GM19395 (cell line): ENCODE measurements around the gene HS2ST1.
"Not testable (repeated sequence)": the region's sequence is repeated elsewhere in the genome, so short reads cannot be mapped to it uniquely, and the experiment has no call there.

ENCODE experiments used
- ATAC-seq: cut with Tn5 transposase; IDR thresholded peaks from one replicate; pipeline ENCODE4 v1.9.1; 2021; ENCODE audit warnings: mild to moderate bottlenecking, moderate library complexity; ENCODE audit not compliant: unreplicated experiment

HS2ST1 gene

DNA sequence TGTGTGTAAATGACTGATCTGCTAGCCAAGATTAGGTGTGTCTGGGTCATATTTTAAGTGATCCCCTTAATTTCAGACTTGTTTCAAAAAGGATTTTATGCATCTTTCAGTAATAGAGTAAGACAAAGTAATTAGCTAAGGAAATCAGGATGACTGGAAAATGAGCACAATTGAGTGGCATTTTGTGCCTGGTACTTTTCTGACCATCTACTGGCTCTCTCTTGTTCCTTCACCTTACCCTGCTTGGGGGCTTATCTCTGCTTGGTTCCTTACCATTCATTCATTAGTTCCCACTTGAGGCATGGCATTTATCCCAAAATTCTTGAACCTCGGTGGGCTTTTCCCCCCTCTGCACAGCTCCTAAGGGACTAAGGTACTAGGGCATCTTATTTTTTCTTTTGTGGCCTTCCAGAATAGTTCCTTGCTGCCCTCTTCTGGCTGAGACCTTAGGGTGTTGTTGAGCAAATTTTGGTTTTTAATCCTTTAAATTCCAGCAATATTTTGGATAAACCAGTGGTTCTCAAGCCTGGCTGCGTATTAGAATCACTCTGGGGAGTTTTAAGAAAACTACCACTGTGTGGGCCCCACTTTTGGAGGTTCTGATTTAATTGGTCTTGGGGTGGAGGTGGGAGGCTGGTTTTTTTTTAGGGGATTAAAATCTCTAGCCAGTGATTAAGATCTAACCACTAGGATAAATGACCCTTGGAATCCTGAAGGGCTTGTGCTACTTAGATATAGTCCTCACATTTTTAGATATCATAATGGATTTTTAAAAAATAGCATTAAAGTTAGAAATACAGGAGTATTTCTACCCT lies 50.8 kb downstream of the HS2ST1 start:
- ATAC-seq = peak; percentile 26

DNA sequence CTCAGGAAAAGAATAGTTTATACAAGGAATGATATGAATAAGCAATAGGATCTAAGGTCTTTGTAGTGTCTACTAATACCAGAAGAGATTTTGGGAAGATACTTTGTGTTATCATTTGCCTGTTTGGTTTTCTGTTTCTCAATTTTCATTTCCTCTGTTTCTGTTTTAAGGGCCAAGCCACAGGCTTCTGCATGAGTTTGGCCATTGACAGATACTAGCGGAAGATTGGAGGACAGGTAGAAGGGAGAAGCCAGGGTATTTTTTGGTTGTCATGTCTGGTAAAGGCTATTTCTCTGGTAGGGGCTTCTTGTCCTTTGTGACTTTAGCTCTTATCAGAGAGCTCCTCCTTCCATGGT lies 51.4 kb downstream of the HS2ST1 start:
- peak; percentile 83 for ATAC-seq

DNA sequence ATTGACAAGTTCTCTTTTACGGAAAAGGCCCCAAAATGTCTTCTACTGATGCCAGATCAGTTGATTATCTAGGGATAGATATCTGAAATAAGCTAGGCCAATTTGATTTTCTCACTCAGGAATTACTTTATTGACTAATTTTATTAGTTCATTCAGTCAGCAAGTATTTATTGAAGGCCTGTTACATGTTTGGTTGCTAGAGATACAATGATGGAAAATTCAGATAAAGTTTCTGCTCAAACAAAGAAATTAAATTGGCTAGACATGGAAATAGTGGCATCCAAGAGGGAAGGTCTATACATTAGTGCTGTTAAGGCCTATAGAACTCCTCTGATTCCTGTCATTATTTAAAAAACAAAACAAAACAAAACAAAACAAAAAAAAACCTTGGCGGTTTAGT lies 56.5 kb downstream of the HS2ST1 start:
- ATAC-seq = no peak

DNA sequence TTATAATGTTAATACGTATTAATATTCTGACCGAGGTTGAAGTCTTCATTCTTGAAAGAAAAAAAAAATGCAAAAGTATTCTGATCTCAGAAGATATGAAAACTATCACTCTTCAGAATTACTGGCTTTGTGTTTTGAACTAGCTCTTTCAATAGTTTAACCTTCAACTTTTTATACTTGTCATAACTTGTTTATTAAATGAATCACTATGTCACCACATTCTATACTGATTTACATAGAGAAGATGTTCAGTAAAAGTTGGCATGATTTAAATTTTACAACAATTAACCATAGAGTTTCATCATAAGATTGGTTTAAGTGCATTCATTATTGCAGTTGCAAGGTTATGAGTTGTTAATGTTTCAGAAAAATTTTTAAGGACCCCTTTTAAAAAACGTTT lies 57.3 kb downstream of the HS2ST1 start:
- no peak for ATAC-seq

DNA sequence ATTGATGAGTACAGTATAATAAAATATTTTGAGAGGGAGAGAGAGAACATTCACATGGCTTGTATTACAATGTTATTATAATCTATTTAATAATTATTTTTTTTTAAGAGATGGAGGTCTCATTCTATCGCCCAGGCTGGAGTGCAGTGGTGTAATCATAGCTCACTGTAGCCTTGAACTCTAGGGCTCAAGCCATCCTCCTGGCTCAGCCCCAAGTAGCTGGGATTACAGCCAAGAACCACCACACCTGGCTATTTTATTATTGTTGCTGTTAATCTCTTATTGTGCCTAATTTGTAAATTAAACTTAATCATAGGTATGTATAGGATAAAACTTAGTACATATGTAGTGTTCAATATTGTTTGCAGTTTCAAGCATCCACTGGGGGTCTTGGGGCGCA lies 57.8 kb downstream of the HS2ST1 start:
- ATAC-seq = no peak

DNA sequence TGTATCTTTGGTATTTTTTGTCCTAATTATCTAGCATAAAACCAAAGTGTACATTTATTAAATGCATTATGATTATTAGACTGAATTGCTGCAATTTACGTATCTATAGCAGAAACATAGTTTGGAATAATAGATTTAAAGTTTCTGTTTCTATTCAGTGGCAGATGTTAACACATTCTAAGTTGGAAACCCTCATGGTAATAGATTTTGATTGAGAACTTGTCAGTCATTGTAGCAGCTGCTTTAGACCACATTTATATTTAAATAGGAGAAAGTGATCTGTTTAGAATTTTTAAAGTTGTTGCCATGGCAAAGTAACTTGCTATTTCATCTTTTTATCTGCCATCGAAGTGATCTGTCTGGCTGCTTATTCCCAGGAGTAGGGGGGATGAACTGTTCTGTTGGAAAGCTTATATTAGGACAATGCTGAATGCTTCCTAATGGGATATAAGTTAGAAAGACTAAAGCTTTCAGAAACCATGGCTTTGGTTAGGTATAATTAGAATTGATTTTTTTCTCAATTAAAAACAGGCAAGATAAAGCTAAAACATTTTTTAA lies 61.6 kb downstream of the HS2ST1 start:
- ATAC-seq = no peak

DNA sequence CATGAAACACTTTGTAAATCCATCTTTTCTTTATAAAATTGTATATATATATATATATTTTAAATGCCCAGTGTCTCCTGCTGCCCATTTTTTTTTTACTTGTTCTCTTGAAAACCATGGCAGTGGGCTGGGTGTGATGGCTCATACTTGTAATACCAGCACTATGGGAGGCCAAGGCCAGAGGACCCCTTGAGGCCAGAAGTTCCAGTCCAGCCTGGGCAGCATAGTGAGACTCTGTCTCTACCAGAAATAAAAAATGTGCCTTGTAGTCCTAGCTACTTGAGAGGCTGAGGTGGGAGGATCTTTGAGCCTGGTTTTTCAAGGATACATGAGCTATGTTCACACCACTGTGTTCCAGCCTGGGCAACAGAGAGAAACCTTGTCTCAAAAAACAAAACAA lies 62.2 kb downstream of the HS2ST1 start:
- ATAC-seq = no peak

DNA sequence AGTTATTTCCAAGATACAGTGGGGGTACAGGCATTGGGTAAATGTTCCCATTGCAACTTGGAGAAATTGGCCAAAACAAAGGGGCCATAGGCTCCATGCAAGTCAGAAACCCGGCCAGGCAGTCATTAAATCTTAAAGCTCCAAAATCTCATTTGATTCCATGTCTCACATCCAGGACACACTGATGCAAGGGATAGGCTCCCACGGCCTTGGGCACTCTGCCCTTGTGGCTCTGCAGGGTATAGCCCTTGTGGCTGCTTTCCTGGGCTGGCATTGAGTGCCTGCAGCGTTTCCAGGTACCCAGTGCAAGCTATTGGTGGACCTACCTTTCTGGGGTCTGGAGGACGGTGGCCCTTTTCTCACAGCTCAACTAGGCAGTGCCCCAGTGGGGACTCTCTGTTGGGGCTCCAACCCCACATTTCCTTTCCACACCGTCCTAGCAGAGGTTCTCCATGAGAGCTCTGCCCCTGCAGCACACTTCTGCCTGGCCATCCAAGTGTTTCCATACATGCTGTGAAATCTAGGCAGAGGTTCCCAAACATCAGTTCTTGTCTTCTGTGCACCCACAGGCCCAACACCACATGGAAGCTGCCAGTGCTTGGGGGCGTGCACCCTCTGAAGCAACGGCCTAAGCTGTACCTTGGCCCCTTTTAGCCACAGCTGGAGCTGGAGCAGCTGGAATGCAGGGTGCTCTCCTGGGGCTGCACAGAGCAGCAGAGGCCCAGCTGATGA lies 67.2 kb downstream of the HS2ST1 start:
- no peak for ATAC-seq

DNA sequence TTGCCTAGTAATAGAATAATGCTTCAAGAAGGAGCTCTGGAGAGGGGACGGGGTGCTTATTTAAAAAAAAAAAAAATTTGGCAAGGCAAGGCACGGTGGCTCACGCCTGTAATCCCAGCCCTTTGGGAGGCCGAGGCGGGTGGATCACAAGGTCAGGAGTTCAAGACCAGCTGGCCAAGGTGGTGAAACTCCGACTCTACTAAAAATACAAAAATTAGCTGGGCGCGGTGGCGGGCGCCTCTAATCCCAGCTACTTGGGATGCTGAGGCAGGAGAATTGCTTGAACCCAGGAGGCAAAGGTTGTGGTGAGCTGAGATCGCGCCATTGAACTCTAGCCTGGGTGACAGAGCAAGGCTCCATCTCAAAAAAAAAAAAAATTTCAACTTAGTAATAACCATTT lies 69.2 kb downstream of the HS2ST1 start:
- not testable (repeated sequence) for ATAC-seq

DNA sequence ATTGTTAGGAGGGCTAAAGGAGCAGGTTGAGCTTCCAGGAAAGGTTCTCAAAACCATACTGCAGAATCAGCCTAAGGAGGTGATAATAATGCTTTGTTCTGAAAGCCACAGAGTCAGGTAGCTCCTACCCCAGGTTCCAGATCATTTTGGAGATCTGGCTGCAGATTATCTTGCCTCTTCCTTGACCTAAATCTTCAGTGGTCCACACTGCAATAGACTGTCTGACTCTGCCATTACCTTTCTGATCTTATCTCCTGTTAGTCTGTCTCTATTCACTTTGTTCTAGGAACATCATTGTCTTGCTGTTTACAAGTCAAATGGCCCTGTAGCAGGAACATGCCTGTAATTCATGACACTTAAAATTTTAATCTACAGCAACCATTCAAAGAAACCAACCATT lies 73.0 kb downstream of the HS2ST1 start:
- no peak for ATAC-seq

DNA sequence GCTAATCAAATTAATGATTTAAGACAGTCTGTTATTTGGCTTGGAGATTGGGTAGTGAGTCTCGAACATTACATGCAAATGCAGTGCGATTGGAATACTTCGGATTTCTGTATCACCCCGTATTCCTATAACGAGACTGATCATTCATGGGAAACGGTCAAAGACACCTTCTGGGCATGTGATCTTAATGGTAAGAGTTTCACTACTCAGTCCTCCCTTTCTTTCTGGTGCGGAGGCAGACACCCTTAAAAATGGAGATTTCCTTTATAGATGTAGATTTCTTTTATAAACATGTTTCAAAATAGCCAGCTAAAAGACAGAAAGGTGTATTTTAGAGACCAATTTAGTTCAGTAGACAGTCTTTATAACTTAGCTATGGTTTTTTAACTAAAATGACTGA lies 74.4 kb downstream of the HS2ST1 start:
- no peak for ATAC-seq

DNA sequence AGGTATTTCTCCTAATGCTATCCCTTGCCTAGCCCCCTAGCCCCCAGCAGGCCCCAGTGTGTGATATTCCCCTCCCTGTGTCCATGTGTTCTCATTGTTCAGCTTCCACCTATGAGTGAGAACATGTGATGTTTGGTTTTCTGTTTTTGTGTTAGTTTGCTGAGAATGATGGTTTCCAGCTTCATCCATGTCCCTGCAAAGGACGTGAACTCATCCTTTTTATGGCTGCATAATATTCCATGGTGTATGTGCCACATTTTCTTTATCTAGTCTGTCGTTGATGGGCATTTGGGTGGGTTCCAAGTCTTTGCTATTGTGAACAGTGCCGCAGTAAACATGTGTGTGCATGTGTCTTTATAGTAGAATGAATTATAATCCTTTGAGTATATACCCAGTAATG lies 75.3 kb downstream of the HS2ST1 start:
- ATAC-seq = not testable (repeated sequence)

DNA sequence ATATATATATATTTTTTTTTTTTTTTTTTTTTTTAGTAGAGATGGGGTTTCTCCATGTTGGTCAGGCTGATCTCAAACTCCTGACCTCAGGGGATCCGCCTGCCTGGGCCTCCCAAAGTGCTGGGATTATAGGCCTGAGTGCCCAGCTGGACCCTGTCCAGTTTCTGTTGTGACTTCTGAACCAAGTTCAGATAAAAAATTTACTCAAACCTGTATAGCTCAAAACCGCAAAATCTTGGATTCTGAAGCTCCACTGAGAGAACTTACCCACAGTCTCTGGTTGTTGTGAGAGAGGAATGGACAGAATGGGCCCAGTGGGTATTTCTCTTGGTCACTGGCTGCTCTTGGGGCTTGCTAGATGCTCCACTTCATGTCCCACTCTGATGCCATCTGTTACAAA lies 76.4 kb downstream of the HS2ST1 start:
- ATAC-seq = no peak

DNA sequence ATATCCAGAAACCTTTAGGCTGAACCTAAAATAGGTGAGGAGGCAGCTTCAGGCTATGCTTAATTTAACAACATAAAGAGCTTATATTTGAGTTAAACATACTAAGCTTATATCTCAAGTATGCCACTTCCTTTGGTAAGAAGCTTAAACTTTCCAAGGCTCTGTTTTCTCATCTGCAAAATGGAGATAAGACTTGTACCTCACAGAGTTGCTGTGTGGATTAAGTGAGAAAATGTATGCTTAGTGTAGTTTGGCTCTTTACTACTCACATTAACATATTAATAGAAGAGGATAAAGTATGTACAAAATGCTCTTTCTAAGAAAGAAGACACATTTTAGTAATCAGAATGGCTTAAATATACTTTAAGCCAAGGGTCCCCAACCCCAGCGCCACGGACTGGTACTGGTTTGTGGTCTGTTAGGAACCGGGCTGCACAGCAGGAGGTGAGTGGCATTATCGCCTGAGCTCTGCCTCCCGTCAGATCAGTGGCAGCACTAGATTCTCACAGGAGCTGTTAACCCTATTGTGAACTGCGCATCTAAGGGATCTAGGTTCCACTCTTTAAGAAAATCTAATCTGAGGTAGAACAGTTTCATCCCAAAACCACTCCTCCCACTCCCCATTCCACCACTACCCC lies 77.2 kb downstream of the HS2ST1 start:
- no peak for ATAC-seq

DNA sequence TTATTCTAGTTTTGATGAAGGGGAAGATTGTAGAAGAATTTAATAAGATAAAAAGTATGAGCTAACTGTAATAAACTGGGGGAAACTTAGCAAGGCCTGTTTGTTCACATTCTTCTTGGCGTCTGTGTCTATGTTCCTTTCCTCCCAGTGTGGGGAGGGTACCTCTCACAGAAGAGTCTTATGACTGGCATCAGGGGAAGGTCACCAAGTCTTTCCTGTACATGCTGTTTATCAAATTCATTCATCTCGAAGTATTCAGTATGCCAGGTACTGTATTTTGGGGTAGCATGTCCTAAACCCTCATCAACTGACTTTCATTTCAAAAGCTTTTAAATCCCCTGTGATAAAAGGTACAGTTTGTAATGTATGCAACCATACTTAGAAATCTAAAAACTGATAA lies 78.4 kb downstream of the HS2ST1 start:
- ATAC-seq = no peak

DNA sequence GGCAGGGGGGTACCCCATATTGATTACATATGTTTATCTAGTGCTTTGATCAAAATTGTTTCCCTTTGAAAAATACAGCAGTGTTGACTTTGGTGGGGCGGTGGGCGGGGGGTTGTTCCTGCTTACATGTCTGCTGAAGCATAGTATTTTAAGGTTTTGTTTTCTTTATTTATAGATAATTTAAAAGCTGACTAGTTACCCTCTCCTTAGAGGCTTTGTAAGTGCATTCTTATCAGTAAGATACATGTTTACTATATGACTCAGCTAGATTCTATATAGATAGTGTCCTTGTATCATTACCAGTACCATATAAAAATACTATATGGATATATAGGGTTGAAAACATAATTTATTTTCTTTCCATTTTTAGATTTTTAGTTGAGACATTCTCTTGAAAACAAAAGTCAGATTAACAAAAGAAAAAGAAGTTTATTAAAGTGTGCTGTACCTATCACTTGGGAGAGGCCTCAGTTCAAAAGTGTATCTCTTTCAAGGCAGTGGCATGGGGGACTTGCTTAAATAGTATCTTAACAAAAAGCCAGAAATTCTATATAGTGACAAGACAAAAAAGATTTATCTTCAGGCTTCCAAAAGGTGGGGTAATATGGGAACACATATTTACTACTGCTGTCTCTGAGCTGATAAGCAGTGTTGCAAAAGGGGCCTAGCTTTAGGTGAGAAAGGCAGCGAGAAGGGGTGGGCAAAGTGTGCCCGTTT lies 79.0 kb downstream of the HS2ST1 start:
- ATAC-seq = no peak

DNA sequence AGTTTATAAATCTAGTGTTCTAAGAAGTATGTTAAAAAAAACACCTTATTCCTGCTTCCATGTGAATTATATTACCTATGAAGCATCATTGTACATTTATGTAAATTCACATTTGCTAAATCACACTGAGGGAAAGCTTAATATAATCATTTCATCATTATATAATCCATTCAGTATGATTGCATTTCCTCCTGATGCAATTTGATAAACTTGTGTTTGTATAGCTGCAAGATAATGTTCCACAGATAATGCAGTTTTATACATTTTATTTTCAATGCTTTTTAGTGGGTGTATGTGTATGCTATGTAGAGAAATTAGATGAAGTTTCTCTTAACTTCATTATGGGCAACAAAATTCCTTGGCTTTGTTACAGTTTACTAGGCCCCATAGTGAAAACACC lies 79.6 kb downstream of the HS2ST1 start:
- ATAC-seq = no peak

DNA sequence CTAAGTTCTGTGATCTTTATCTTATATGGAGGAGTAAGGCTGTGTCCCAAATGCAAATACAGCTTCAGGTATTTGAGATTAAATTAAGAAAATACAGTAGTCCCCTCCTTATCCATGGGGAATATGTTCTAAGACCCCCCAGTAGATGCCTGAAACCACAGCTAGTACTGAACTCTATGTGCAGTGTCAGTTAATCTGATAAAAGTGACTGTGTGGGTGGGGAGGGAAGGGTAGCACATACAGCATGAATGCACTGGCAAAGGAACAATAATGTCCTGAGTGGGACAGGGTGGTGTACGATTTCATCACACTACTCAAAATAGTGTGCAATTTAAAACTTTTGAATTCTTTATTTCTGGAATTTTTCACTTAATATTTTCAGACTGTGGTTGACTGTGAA lies 83.1 kb downstream of the HS2ST1 start:
- ATAC-seq = no peak

DNA sequence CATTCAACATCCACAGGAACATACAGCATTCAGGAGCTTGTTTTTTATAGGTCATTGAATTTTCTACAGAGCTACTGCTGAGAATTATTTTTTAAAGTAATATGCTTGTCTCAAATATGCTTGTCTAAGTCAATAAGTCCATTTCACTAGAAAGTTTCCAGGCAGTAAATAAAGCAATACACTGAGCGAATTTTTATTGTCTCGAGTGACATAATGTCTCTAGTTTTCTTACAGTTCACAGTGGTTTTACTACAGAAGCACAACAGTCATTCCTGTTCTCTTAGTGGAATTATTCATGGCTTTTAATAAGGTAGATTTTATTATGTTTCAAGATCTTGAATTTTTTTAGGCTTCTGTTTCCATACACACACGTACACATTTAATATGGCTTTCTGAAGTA lies 83.8 kb downstream of the HS2ST1 start:
- no peak for ATAC-seq

DNA sequence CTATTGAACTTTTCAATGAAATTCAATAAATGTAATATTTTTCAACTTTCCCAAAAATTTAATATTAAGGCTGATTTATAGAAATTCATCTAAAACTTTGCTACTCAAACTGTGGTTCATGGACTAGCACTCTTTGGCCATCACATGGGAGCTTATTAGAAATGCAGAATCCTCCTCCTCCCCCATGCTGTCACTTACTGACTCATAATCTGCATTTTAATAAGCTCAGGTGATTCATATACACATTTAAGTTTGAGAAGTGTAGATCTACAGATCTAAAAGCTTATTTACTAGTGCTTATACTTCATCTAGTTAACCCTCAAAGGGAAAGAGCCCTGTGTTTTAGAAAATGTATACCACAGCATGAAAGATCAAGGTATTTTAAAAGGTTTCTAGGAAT lies 84.3 kb downstream of the HS2ST1 start:
- ATAC-seq = no peak

DNA sequence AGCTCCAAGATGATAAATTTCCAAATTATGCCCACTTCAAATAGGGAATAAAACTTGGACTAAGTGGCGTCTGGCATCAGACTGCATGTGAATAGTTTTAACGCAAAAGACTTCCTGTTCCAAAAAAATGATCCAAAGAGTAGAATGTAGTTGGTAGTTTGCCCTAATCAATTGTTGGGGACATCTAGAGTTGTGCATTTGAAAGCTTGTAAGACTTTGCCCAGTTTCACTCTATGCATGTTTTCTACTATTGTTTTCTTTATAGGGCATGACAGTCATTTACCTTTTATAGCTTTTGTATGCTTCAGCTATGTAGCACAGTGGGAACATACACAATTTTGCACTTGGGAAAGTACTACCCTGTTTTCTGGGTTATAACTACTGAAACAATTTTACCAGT lies 86.0 kb downstream of the HS2ST1 start:
- no peak for ATAC-seq
